Prostate gland (tissue), 2 donors: Measurements from ENCODE around the gene CHI3L1. TPM values are rescaled to one million over a fixed set of nuclear protein-coding genes. Genes with fewer than 3 reads are reported as not detected.

Source experiments
- DNase-seq: peaks from one replicate; pipeline ENCODE4 v3.0.0-alpha.2; 2019; ENCODE audit warnings: low spot score
- H3K27ac ChIP-seq, 2 donors: fragments of 200-600 bp; sonication (generic); 2 replicates each; pipeline ENCODE4 v1.5.1; 2017 to 2019
- H3K27me3 ChIP-seq: fragments of 200-600 bp; sonication (generic); replicated peaks from 2 replicates; pipeline ENCODE4 v1.5.1; 2019; ENCODE audit not compliant: insufficient read depth
- H3K36me3 ChIP-seq, 2 donors: fragments of 200-600 bp; sonication (generic); 1 replicate in 1 of 2; 2 replicates in 1 of 2; pipeline versions ENCODE4 v1.5.1 to v1.8.1; 2017 to 2019
- H3K4me1 ChIP-seq: fragments of 200-600 bp; sonication (generic); replicated peaks from 2 replicates; pipeline ENCODE4 v1.5.1; 2019
- H3K4me3 ChIP-seq, 2 donors: fragments of 200-600 bp; sonication (generic); 2 replicates each; pipeline ENCODE4 v1.5.1; 2017 to 2019
- H3K9me3 ChIP-seq: fragments of 200-600 bp; sonication (generic); 2 replicates; pipeline ENCODE4 v1.5.1; 2017
- CTCF ChIP-seq, 4 experiments: fragments of 200-600 bp in 2 of 4; fragments of 450-650 bp in 2 of 4; sonication (generic) in 2 of 4; IDR thresholded peaks; 1 replicate in 3 of 4; 2 replicates in 1 of 4; pipeline ENCODE4 v1.5.1; 2016 to 2019; ENCODE audit warnings: antibody characterized with exemption in 4 of 4, mild to moderate bottlenecking in 2 of 4, moderate library complexity in 2 of 4
- POLR2A ChIP-seq: fragments of 450-650 bp; IDR thresholded peaks from one replicate; pipeline ENCODE4 v1.6.1; 2016; ENCODE audit warnings: antibody characterized with exemption, mild to moderate bottlenecking
- POLR2AphosphoS5 ChIP-seq: sonication (generic); formaldehyde crosslinking; IDR thresholded peaks from one replicate; pipeline ENCODE4 v1.6.1; 2017; ENCODE audit warnings: antibody characterized with exemption
- WGBS: methylation state at CpG from one replicate; pipeline ENCODE4 v1.1.5; 2018; 5-methylcytosine and 5-hydroxymethylcytosine counted together
- intact Hi-C: fragments of 100-400 bp; cut with DNase I; formaldehyde crosslinking; loops from one replicate; pipeline ENCODE4 v1.14.2; 2022
- total RNA-seq, 2 donors: library from RNA; depleted of rRNA; stranded (reverse); fragments of >200 nt; gene quantifications; one replicate each; pipeline ENCODE4 v1.1.0, GENCODE V29; 2016

The CHI3L1 gene
- total RNA-seq, 2 donors from 2014 or later: 1.4 to 12.6 TPM

- TF ChIP-seq POLR2AphosphoS5 (no peak), CTCF (IDR thresholded peaks at IDR 0.05) (no peak), POLR2A (no peak)
- no peak for DNase-seq
- Histone ChIP-seq H3K4me1 (no peaks in the 10 kb centered on the region), H3K9me3 (no peaks in the 10 kb centered on the region), H3K4me3 (no peak overlapping the region), H3K36me3 (no peaks in the 10 kb centered on the region), H3K27ac (no peak overlapping the region), H3K27me3 (no peaks in the 10 kb centered on the region)
- WGBS: 68% methylated on average over 13 of the region's 13 CpGs
- intact Hi-C loops: no loop called here
Measured at GRCh38 chr1:203153989-203154821, 32.3 kb downstream of the CHI3L1 start.

- 78% methylated on average over 9 of the region's 9 CpGs for WGBS
- DNase-seq: no peak
- H3K4me3 ChIP-seq: no peak overlapping the region
- no peak overlapping the region for H3K27ac ChIP-seq
- H3K4me1 ChIP-seq: no peaks in the 10 kb centered on the region
- no peak for TF ChIP-seq POLR2A
- no peak for TF ChIP-seq POLR2AphosphoS5
- TF ChIP-seq CTCF (IDR thresholded peaks at IDR 0.05): no peak
- no peaks in the 10 kb centered on the region for H3K36me3 ChIP-seq
- intact Hi-C loops: no loop called here
- H3K27me3 ChIP-seq: no peaks in the 10 kb centered on the region
- H3K9me3 ChIP-seq: no peaks in the 10 kb centered on the region
Measured at GRCh38 chr1:203153051-203153988, 33.2 kb downstream of the CHI3L1 start.

- 67% methylated on average over 10 of the region's 10 CpGs for WGBS
- TF ChIP-seq CTCF (IDR thresholded peaks at IDR 0.05): no peak
- Histone ChIP-seq H3K36me3 (no peaks in the 10 kb centered on the region), H3K27ac (no peak overlapping the region), H3K4me3 (no peak overlapping the region), H3K4me1 (no peaks in the 10 kb centered on the region), H3K27me3 (no peaks in the 10 kb centered on the region), H3K9me3 (no peaks in the 10 kb centered on the region)
- DNase-seq: no peak
- intact Hi-C loops: no loop called here
Measured at GRCh38 chr1:203152158-203153034, 34.1 kb downstream of the CHI3L1 start.

GRCh38 chr1:203151362-203152157 lies 34.9 kb downstream of the CHI3L1 start:
- no peaks in the 10 kb centered on the region for H3K36me3 ChIP-seq
- intact Hi-C loops: no loop called here
- 58% methylated on average over 9 of the region's 9 CpGs for WGBS
- no peaks in the 10 kb centered on the region for H3K27me3 ChIP-seq
- no peak overlapping the region for H3K4me3 ChIP-seq
- TF ChIP-seq POLR2AphosphoS5 (no peak), CTCF (IDR thresholded peaks at IDR 0.05) (no peak), POLR2A (no peak)
- no peaks in the 10 kb centered on the region for H3K9me3 ChIP-seq
- H3K27ac ChIP-seq: no peak overlapping the region
- no peaks in the 10 kb centered on the region for H3K4me1 ChIP-seq
- DNase-seq: no peak
